Endometrium (tissue), 2 donors: ENCODE results near the gene PDIA3.
A peak's percentile ranks its signal among the peaks of the same experiment; 100 is the strongest.
"Not testable (repeated sequence)": the region's sequence is repeated elsewhere in the genome, so short reads cannot be mapped to it uniquely, and the experiment has no call there.

Experiments
- FAIRE-seq: peaks from 2 replicates; lab custom pipeline; 2012; peaks lifted over from hg19 to GRCh38; lab: Jason Lieb, UNC
- donor health status: control.
- donor health status: control.

PDIA3 gene

GRCh38 chr15:43776718-43777266 is 30.6 kb downstream of the PDIA3 start, which contains the start of gene ELL3:
Gene ELL3 (minus strand): TSS chr15:43776966. CDS start chr15:43776901, 65 bp downstream.
- no peak for FAIRE-seq

- no peak for FAIRE-seq
Observed at GRCh38 chr15:43777267-43777914, 31.2 kb downstream of the PDIA3 start.

GRCh38 chr15:43779016-43779415 is 32.8 kb downstream of the PDIA3 start:
- FAIRE-seq: no peak

DNA sequence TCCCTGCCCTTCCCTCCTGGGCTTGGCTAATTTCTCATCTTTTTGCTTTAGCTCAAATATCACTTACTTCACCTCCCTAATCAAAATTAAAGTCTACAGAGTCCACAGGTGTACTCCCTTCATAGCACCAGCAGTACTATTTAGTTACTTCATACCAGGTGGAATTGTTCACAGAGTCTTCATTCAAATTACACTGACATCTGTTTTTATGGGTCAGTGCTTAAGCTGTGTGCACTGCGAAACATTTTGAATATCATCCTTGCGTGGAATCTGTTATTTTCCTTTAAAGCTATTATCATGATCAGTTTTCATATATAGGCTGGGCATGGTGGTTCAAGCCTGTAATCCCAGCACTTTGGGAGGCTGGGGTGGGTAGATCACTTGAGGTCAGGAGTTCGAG is 43.2 kb downstream of the PDIA3 start:
- no peak for FAIRE-seq

DNA sequence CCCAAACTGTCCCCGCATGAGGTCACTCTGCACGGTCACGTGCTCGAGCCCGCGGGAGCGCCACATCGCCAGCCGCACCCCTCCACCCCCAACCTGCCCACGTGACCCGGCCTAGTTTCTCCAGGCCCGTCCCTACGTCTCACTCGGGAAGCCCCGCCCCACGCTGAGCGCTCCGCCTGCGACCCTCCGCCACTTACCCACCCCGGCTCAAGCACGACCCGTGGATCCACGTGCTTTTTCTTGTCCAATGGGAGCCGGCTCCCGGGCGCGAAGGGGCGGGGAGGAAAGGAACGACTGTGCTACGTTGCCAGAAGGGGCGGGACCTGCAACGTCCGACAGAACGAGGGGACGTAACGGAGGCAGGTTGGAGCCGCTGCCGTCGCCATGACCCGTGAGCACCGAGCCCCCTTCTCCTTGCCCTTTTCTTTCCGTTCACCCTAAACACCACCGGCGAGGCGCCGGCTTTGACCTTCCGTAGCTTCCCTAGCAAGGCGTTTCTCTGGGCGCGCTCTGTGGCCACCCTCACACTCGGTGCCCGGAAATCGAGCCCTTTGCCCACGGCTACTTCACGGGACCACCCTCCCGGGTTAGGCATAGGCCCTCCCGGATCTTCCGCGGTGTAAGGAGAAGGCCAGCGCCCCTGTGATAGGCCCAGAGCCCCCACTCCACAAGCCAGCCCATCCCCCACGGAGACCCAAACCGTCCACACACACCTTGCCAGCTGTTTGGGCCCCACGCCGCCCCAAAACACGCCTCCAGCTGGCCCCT is 45.9 kb downstream of the PDIA3 start, which contains the start of gene SERF2:
TSS of gene SERF2 (plus strand) at position 328 of the 768 bp plus-strand sequence. CDS start at position 385, 57 bp downstream.
- FAIRE-seq: peak; percentile 96

- no peak for FAIRE-seq
Observed at GRCh38 chr15:43792761-43793476, 46.7 kb downstream of the PDIA3 start.

- FAIRE-seq: no peak
Observed at GRCh38 chr15:43793647-43794046, 47.4 kb downstream of the PDIA3 start.

DNA sequence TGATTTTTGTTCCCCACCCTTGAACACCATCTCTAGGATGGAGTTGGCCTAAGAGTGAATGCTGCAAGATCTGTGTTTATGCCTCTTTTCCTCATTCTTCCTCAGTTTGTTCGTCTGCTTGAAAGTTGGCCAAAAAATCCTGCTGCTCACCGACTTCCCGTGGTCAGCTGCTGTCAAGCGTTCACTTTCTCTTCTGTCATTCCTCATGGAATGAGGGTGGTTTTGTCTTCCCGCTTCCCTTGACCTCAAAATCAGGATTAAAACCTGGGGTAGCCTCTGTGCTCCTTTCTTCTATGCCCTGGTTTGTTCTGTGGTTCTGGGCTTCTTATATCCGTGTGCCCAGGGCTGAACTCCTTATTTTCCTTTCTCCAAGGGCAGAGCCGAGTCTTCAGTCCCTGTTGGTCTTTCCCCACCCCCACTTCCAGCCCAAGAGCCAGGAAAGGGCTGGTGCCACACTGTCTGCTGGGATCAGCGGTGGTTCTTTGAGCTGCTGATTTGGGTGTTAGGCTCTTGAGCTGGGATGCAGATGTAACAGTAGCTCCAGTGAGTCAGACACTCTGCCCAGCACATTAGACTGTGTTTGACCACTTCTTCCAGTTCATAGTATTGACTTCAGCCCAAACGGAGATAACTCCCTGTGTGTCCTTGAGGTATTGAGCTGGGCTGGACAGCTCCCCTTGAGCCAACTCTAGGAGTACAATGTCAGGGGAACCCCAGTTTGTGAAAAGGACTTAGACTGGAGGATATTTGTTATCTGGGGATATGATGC is 48.2 kb downstream of the PDIA3 start:
- FAIRE-seq: no peak

DNA sequence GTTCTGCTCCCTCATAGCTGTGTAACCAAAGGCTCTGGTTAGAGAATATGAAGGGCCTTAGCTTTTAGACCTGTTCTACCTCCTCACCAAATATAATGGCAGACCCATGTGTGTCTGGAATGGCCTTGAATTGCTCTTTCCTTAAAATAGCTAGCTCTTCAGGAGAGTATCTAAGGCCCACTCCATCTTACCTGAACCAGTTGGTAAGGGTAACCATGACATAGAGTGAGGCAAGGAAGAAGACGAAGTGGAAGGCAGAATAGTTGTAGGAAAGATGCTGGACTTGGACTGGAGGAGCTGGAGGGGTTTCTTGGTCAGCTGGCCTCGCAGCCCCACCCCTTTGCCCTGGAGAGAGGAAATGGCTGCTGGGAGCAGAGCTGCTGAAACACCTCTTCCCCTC is 49.0 kb downstream of the PDIA3 start:
- FAIRE-seq: no peak

DNA sequence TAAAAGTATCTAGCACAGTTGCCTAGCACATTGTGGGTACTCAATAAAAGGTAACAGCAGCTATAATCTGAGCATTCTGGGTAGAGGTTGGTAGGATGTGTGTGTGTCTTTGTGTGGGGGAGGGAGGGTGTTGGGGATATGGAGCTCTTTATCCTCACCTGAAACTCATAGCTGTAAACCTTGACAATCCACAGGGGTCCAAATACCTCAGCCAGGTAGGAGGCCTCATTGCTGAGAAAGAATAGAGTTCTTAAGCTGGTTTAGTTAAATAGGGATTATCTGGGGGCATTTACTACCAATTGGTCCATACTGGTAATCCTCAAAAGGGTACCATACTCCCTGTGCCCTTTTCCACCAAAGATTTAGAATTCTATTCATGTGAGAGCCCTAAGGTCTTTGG is 49.8 kb downstream of the PDIA3 start:
- no peak for FAIRE-seq

- no peak for FAIRE-seq
Observed at GRCh38 chr15:43796566-43796965, 50.3 kb downstream of the PDIA3 start.

GRCh38 chr15:43799209-43799944 is 53.1 kb downstream of the PDIA3 start:
- no peak for FAIRE-seq

DNA sequence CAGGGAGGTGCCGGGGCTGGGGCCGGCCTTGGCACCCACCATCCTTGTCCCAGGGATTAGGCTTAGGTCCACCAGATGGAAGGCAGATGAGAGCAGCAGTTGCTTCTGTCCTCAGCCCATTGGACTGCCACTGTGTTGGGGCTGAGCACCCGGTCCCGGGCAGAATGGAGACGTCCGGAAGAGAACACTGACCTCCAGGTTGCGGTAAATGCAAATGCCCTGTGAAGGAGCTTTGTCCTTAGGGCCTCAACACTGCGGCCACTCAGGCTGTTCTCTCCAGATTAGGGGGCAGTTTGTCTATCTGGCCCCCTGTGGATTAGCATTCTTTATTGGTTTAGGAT is 53.7 kb downstream of the PDIA3 start, which contains the start of gene SERINC4:
TSS of gene SERINC4 (minus strand) at position 276 of the 341 bp plus-strand sequence. CDS start at position 42, 234 bp downstream.
- no peak for FAIRE-seq

- FAIRE-seq: peak; percentile 82
Observed at GRCh38 chr15:43800286-43801141, 54.3 kb downstream of the PDIA3 start, which contains the start of gene HYPK. Gene HYPK (plus strand): TSS chr15:43800599. CDS start chr15:43800623, 24 bp downstream.

DNA sequence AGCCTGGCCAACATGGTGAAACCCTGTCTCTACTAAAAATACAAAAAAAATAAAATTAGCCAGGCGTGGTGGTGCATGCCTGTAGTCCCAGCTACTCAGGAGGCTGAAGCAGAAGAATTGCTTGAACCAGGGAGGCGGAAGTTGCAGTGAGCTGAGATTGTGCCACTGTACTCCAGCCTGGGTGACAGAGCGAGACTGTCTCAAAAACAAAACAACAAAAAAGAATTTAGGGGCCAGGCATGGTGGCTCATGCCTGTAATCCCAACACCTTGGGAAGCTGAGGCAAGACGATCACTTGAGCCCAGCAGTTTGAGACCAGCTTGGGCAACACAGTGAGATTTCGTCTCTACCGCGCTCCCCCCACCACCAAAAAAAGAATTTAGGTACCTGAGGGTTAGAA is 56.4 kb downstream of the PDIA3 start:
- FAIRE-seq: not testable (repeated sequence)

- FAIRE-seq: no peak
Observed at GRCh38 chr15:43808435-43808950, 62.3 kb downstream of the PDIA3 start.

- FAIRE-seq: no peak
Observed at GRCh38 chr15:43808960-43809678, 62.9 kb downstream of the PDIA3 start.

DNA sequence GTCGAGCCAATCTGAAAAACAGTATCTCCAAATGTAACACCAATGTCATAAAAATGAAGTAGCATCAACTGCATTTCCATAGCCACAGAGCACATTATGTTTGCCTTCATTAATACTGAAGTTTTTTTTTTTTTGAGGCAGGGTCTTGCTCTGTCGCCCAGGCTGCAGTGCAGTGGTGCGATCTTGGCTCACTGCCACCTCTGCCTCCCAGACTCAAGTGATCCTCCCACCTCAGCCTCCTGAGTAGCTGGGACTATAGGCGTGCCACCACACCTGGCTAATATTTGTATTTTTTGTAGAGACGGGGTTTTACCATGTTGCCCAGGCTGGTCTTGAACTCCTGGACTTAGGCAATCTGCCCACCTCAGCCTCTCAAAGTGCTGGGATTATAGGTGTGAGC is 68.8 kb downstream of the PDIA3 start:
- FAIRE-seq: not testable (repeated sequence)

GRCh38 chr15:43821505-43821904 is 75.3 kb downstream of the PDIA3 start:
- no peak for FAIRE-seq
